Colonic mucosa (tissue), 4 donors: ENCODE results near the gene RFX1. TPM values are rescaled to one million over a fixed set of nuclear protein-coding genes. Genes with fewer than 3 reads are reported as not detected.

Experiments used
- DNase-seq: peaks from one replicate; pipeline ENCODE4 v3.0.0-alpha.2; 2020
- H3K27ac ChIP-seq: fragments of 200-600 bp; one replicate; pipeline ENCODE4 v1.8.0; 2021
- H3K27me3 ChIP-seq: fragments of 200-600 bp; one replicate; pipeline ENCODE4 v1.8.0; 2021
- H3K36me3 ChIP-seq: fragments of 200-600 bp; one replicate; pipeline ENCODE4 v1.8.0; 2021
- H3K4me1 ChIP-seq: fragments of 200-600 bp; one replicate; pipeline ENCODE4 v1.8.0; 2021; ENCODE audit warnings: mild to moderate bottlenecking
- H3K4me3 ChIP-seq: fragments of 200-600 bp; one replicate; pipeline ENCODE4 v1.8.0; 2021
- H3K9ac ChIP-seq, 2 donors: one replicate each; pipeline ENCODE4 v1.7.0; 2013; ENCODE audit warnings: control low read depth in 2 of 2, low read depth in 2 of 2, low read length in 2 of 2
- H3K9me3 ChIP-seq: fragments of 200-600 bp; one replicate; pipeline ENCODE4 v1.8.0; 2021
- CTCF ChIP-seq: fragments of 200-600 bp; IDR thresholded peaks from one replicate; pipeline ENCODE4 v1.8.0; 2022; ENCODE audit warnings: antibody characterized with exemption, mild to moderate bottlenecking
- intact Hi-C: fragments of 100-400 bp; cut with DNase I; formaldehyde crosslinking; loops from one replicate; pipeline ENCODE4 v1.14.1; 2022
- total RNA-seq, 2 donors: library from RNA; stranded (reverse); fragmentation: NEBNext Ultra II Directional in 1 of 2; extraction: Animal tissue kit (Norgen Biotek cat#: 25700) in 1 of 2; gene quantifications; one replicate each; pipeline ENCODE4 v1.2.1, GENCODE V29; 2021
- donor health status: healthy.
- donor health status: DM: no; HTN: no; CAD: no.
- donor health status: DM: no; HTN: no; CAD: no.

The RFX1 gene
- total RNA-seq, 2 donors from 2014 or later: 13.1 to 20.9 TPM

- H3K4me3 ChIP-seq: peak overlapping the region; percentile 43
- TF ChIP-seq CTCF: no peak
- no peaks in the 10 kb centered on the region for H3K9me3 ChIP-seq
- no peak for DNase-seq
- H3K9ac ChIP-seq: peak overlapping the region in 1 of 2 donors; percentile 60
- H3K27me3 ChIP-seq: no peaks in the 10 kb centered on the region
- H3K27ac ChIP-seq: peak overlapping the region; percentile 17
- peaks cover 7% of the 10 kb centered on the region for H3K4me1 ChIP-seq
- H3K36me3 ChIP-seq: no peaks in the 10 kb centered on the region
- intact Hi-C loops: no loop called here
Measured at GRCh38 chr19:13979244-13979615, 26.9 kb downstream of the RFX1 start.

GRCh38 chr19:13978351-13979243 lies 27.5 kb downstream of the RFX1 start:
- intact Hi-C loops: no loop called here
- DNase-seq: peak; percentile 77
- Histone ChIP-seq H3K4me1 (peaks cover 7% of the 10 kb centered on the region), H3K27ac (peak overlapping the region; percentile 17), H3K27me3 (no peaks in the 10 kb centered on the region), H3K4me3 (peak overlapping the region; percentile 43), H3K36me3 (no peaks in the 10 kb centered on the region), H3K9ac (peak overlapping the region in 1 of 2 donors; percentile 60), H3K9me3 (no peaks in the 10 kb centered on the region)
- no peak for TF ChIP-seq CTCF

- no peak for TF ChIP-seq CTCF
- Histone ChIP-seq H3K9me3 (no peaks in the 10 kb centered on the region), H3K4me1 (peaks cover 7% of the 10 kb centered on the region), H3K9ac (no peak overlapping the region), H3K27me3 (no peaks in the 10 kb centered on the region), H3K4me3 (no peak overlapping the region), H3K36me3 (no peaks in the 10 kb centered on the region), H3K27ac (peak overlapping the region; percentile 17)
- no peak for DNase-seq
- intact Hi-C loops: no loop called here
Measured at GRCh38 chr19:13977803-13978202, 28.3 kb downstream of the RFX1 start.

GRCh38 chr19:13976446-13976845 lies 29.7 kb downstream of the RFX1 start:
- Histone ChIP-seq H3K9me3 (no peaks in the 10 kb centered on the region), H3K27ac (no peak overlapping the region), H3K9ac (no peak overlapping the region), H3K36me3 (peaks cover 3% of the 10 kb centered on the region), H3K4me3 (no peak overlapping the region), H3K4me1 (peaks cover 7% of the 10 kb centered on the region), H3K27me3 (no peaks in the 10 kb centered on the region)
- TF ChIP-seq CTCF: no peak
- intact Hi-C loops: no loop called here
- no peak for DNase-seq

GRCh38 chr19:13975870-13976269 lies 30.2 kb downstream of the RFX1 start:
- H3K9me3 ChIP-seq: no peaks in the 10 kb centered on the region
- H3K9ac ChIP-seq: no peak overlapping the region
- no peak overlapping the region for H3K4me3 ChIP-seq
- H3K27me3 ChIP-seq: no peaks in the 10 kb centered on the region
- no peak for TF ChIP-seq CTCF
- H3K4me1 ChIP-seq: peaks cover 7% of the 10 kb centered on the region
- H3K27ac ChIP-seq: no peak overlapping the region
- intact Hi-C loops: no loop called here
- no peak for DNase-seq
- H3K36me3 ChIP-seq: peaks cover 3% of the 10 kb centered on the region
